GM21786 (cell line): Measurements from ENCODE around the gene BOLA2B.
"Not testable (repeated sequence)": the region's sequence is repeated elsewhere in the genome, so short reads cannot be mapped to it uniquely, and the experiment has no call there.

Experiments
- ATAC-seq: cut with Tn5 transposase; IDR thresholded peaks from one replicate; pipeline ENCODE4 v1.9.1; 2021; ENCODE audit not compliant: unreplicated experiment

The BOLA2B gene

GRCh38 chr16:30184891-30185682 lies 8.4 kb downstream of the BOLA2B start:
- ATAC-seq = no peak

DNA sequence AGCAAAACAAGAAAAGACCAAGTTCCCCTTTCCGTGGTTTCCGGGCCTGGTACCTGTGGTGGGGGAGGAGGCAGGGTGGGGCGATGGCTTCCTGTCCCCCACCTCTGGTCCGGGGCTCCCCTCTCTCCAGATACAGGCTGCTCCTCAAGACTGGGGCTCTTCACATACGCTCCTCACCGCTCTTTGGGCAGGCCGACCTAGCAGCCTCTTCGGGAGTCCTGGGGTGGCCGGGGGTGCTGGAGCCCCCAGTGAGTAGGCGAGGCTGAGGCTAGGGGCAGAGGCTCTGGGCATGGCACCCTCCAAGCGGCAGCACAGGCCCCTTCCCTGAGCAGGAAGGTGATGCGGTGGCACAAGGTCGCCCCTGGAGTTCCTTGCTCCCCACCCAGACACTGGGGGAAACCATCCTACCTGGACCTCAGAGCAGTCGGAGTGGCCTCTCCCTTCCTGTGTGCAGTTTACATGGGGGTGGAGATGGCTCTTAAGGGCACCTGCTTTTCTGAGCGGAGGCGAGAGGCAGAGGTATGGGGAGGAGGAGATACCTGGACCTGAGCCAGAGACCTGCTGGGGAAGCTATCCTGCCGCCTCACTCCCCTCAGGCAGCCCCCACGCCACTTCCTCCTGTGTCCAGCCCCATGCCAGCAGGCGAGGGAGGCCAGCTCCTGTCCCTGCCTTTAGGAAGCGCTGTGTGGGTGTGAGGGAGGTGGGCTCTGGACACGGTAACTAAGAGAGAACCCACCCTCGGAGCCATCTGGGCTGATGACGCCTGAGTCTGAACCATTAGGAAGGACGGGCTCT lies 9.2 kb downstream of the BOLA2B start:
- ATAC-seq = no peak

GRCh38 chr16:30183233-30184095 lies 10.0 kb downstream of the BOLA2B start, which contains the start of gene CORO1A:
Gene CORO1A (plus strand): TSS chr16:30183602. CDS start chr16:30185210, 1,608 bp downstream.
- ATAC-seq = peak; percentile 35

DNA sequence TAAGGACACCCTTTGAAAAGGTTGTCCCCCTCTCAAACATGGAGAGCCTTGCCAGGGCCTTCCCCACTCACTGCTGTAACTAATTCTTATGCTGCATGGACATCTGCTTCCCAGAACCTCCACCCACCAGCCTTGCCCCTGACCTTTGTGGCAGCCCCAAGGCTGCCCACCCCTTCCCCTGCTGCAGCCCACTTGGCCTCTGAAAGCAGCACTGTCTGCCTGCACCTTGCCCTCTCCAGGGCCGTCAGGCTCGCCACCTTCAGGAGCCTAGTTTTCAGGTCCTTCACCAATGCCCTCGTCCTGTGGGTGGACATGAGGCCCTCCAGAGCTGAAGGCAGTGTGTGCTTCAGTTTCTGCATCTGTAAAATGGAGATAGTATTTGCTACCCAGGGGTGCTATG lies 12.7 kb downstream of the BOLA2B start:
- no peak for ATAC-seq

GRCh38 chr16:30179931-30180330 lies 13.5 kb downstream of the BOLA2B start:
- no peak for ATAC-seq

DNA sequence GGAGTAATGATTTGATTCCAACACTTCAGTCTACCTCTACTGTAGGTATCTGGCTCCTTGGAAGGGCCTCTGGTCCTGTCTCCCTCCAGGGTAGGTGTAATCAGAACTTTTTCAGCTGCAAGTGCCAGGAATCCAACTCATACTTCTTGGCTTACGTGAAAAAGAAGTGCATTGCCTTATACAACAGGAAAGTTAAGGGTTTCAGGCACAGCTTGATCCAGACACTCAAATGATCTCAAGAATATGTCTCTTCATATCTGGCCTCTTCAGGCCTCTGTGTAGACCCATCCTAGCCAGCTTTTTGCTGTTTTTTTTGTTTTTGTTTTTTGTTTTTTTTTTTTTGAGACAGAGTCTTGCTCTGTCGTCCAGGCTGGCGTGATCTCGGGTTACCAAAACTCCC lies 14.3 kb downstream of the BOLA2B start:
- no peak for ATAC-seq

DNA sequence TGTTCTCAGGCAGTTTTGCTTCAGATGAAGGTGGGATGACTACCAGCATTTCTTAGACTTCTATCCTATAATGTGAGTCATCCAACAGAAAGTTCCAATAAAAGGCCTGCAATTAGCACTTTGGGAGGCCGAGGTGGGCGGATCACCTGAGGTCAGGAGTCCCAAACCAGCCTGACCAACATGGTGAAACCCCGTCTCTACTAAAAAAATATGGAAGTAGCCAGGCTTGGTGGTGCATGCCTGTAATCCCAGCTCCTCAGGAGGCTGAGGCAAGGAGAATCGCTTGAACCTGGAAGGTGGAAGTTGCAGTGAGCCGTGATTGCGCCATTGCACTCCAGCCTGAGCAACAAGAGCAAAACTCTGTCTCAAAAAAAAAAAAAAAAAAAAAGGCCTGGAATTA lies 16.6 kb downstream of the BOLA2B start:
- not testable (repeated sequence) for ATAC-seq

DNA sequence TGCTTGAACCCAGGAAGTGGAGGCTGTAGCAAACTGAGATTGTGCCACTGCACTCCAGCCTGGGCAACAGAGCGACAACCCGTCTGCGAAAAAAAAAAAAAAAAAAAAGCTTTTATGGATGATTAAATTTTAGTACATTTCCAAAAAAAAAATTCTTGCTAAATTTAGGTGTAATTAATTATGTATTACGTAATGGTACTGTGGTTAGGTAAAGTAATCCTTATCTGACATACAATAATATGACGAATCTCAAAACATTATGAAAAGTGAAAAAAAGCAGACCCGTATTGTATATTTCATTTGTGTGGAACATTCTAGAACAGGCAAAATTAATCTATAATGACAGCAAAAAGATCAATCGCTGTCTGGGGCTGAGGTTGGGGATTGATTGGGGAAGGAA lies 20.4 kb downstream of the BOLA2B start:
- no peak for ATAC-seq

GRCh38 chr16:30170145-30170544 lies 23.3 kb downstream of the BOLA2B start:
- not testable (repeated sequence) for ATAC-seq

DNA sequence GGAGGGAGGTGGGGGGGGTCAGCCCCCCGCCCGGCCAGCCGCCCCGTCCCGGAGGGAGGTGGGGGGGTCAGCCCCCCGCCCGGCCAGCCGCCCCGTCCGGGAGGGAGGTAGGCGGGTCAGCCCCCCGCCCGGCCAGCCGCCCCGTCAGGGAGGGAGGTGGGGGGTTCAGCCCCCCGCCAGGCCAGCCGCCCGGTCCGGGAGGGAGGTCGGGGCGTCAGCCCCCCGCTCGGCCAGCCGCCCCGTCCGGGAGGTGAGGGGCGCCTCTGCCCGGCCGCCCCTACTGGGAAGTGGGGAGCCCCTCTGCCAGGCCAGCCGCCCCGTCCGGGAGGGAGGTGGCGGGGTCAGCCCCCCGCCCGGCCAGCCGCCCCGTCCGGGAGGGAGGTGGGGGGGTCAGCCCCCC lies 24.1 kb downstream of the BOLA2B start:
- not testable (repeated sequence) for ATAC-seq

DNA sequence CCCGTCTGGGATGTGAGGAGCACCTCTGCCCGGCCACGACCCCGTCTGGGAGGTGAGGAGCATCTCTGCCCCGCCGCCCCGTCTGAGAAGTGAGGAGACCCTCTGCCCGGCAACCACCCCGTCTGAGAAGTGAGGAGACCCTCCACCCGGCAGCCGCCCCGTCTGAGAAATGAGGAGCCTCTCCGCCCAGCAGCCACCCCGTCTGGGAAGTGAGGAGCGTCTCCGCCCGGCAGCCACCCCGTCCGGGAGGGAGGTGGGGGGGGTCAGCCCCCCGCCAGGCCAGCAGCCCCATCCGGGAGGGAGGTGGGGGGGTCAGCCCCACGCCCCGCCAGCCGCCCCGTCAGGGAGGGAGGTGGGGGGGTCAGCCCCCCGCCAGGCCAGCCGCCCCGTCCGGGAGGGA lies 24.7 kb downstream of the BOLA2B start:
- not testable (repeated sequence) for ATAC-seq

GRCh38 chr16:30166202-30166902 lies 27.1 kb downstream of the BOLA2B start:
- peak; percentile 70 for ATAC-seq

DNA sequence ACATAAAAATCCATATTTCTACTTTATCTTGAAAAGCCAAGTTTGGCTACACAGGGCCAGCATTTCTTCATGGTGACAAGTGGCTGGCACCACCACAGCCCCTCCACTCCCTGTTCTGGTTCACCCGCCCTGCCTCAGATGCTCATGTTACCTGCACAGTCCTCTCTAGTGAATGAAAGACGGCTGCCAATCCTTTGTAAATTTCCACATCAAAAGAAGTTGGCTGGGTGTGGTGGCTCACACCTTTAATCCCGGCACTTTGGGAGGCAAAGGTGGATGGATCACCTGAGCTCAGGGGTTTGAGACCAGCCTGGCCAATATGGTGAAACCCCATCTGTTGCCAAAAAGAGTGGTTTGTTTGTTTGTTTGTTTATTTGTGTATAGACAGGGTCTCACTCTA lies 29.9 kb downstream of the BOLA2B start:
- ATAC-seq = no peak

DNA sequence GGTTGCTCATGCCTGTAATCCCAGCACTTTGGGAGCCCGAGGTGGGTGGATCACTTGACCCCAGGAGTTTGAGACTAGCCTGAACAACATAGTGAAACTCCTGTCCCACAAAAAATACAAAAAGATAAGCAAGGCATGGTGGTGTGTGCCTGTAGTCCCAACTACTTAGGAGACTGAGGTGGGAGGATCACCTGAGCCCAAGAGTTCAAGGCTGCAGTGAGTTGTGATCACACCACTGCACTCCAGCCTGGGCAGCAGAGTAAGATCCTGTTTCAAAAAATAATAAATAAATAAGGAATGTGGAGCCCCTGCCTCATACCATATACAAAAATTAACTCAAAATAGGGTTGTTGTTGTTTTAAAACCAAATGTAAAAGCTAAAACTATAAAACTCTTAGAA lies 36.3 kb downstream of the BOLA2B start:
- no peak for ATAC-seq

DNA sequence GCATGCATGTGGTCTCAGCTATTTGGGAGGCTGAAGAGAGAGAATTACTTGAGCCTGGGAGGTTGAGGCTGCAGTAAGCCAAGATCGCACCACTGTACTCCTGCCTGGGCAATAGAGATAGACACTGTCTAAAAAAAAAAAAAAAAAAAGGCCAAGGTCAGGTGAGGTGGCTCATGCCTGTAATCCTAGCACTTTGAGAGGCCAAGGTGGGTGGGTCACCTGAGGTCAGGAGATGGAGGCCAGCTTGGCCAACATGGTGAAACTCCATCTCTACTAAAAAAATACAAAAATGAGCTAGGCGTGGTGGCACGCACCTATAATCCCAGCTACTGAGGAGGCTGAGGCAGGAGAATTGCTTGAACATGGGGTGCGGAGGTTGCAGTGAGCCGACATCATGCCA lies 38.3 kb downstream of the BOLA2B start:
- no peak for ATAC-seq

- no peak for ATAC-seq
Measured at GRCh38 chr16:30152517-30152916, 40.9 kb downstream of the BOLA2B start.

GRCh38 chr16:30151091-30151490 lies 42.4 kb downstream of the BOLA2B start:
- ATAC-seq = no peak

DNA sequence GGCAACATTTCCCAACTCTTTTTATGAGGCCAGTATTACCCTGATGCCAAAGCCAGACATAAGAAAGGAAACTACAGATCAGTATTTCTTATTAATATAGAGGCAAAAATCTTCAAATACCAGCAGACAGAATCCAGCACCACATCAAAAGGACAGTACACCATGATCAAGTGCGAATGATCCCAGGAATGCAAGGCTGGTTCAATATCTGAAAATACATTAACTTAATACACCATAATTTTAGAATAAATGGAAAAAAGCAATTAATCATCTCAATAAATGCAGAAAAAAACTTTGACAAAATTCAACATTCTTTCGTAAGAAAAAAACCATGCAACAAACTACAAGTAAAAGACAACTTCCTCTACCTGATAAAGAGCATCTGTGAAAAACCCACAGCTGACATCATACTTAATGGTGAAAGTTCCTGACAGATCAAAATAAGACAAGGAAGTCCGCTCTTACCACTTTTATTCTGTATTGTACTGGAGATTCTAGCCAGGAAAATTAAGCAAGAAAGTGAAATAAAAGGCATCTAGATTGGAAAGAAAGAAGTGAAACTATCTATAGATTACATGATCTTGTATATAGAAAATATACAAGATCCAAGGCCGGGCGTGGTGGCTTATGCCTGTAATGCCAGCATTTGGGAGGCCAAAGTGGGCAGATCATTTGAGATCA lies 44.1 kb downstream of the BOLA2B start:
- ATAC-seq = no peak

- ATAC-seq = no peak
Measured at GRCh38 chr16:30147843-30148510, 45.5 kb downstream of the BOLA2B start.
